IMR-90 (cell line): ENCODE measurements around the gene LCMT2. TPM values are rescaled to one million over a fixed set of nuclear protein-coding genes. Genes with fewer than 3 reads are reported as not detected.

ENCODE experiments used
- ATAC-seq: fragments of 200-7000 bp; cut with Tn5 transposase; 2 replicates; pipeline ENCODE4 v1.9.1; 2020; ENCODE audit warnings: low read depth, mild to moderate bottlenecking, moderate library complexity
- BruUV-seq: library from RNA; stranded (reverse); fragments of 400-500 nt; replicated peaks from 2 replicates; lab custom pipeline; 2021; lab: Mats Ljungman, UMichigan
- CTCF ChIA-PET: fragments of 300-600 bp; formaldehyde crosslinking; extraction: SDS; loops from one replicate; lab custom pipeline; 2021; ENCODE audit warnings: antibody characterized with exemption; lab: Yijun Ruan, JAX
- POLR2A ChIA-PET: fragments of 300-600 bp; sonication (Branson Sonifier 250); formaldehyde crosslinking; loops from one replicate; lab custom pipeline; 2022; ENCODE audit warnings: antibody characterized with exemption; ENCODE audit not compliant: unreplicated experiment; lab: Charles Lee
- DNase-seq: peaks from one replicate; pipeline ENCODE4 v3.0.0; 2013
- H2AFZ ChIP-seq: replicated peaks from 2 replicates; pipeline ENCODE3; 2013; ENCODE audit warnings: low read length, mild to moderate bottlenecking; ENCODE audit not compliant: poor library complexity
- H2AK5ac ChIP-seq: 2 replicates; pipeline ENCODE4 v1.6.1; 2013; ENCODE audit warnings: low read depth, low read length, inconsistent platforms
- H2AK9ac ChIP-seq: replicated peaks from 2 replicates; pipeline ENCODE3; 2013; ENCODE audit warnings: mild to moderate bottlenecking, low read depth, low read length, moderate library complexity; ENCODE audit not compliant: poor library complexity
- H2BK120ac ChIP-seq: 2 replicates; pipeline ENCODE4 v1.6.1; 2013; ENCODE audit warnings: low read depth, low read length, inconsistent platforms
- H2BK15ac ChIP-seq: 3 replicates; pipeline ENCODE4 v1.6.1; 2013; ENCODE audit warnings: low read depth, low read length, inconsistent platforms
- H2BK20ac ChIP-seq: 2 replicates; pipeline ENCODE4 v1.6.1; 2013; ENCODE audit warnings: low read depth, mild to moderate bottlenecking, inconsistent platforms, low read length, moderate library complexity
- H2BK5ac ChIP-seq: 2 replicates; pipeline ENCODE4 v1.6.1; 2013; ENCODE audit warnings: mild to moderate bottlenecking, low read depth, low read length, inconsistent platforms; ENCODE audit not compliant: poor library complexity, severe bottlenecking
- H3K14ac ChIP-seq: replicated peaks from 2 replicates; pipeline ENCODE4 v1.6.1; 2013; ENCODE audit warnings: low read depth, low read length, inconsistent platforms
- H3K18ac ChIP-seq: 2 replicates; pipeline ENCODE4 v1.6.1; 2013; ENCODE audit warnings: low read depth, low read length, control low read depth
- H3K23ac ChIP-seq: 2 replicates; pipeline ENCODE4 v1.6.1; 2013; ENCODE audit warnings: low read depth, low read length, inconsistent platforms
- H3K27ac ChIP-seq: 2 replicates; pipeline ENCODE4 v1.5.1; 2013; ENCODE audit warnings: mild to moderate bottlenecking, control low read depth, low read length; ENCODE audit not compliant: insufficient read depth
- H3K27me3 ChIP-seq: 2 replicates; pipeline ENCODE4 v1.6.1; 2013; ENCODE audit warnings: low read length; ENCODE audit not compliant: control insufficient read depth, insufficient read depth
- H3K36me3 ChIP-seq: 2 replicates; pipeline ENCODE4 v1.6.1; 2013; ENCODE audit warnings: low read length, mixed read lengths; ENCODE audit not compliant: control insufficient read depth, insufficient read depth
- H3K4ac ChIP-seq: 2 replicates; pipeline ENCODE4 v1.6.1; 2013; ENCODE audit warnings: low read depth, low read length, inconsistent platforms
- H3K4me1 ChIP-seq: 2 replicates; pipeline ENCODE4 v1.6.1; 2013; ENCODE audit warnings: low read length, mixed read lengths; ENCODE audit not compliant: control insufficient read depth, insufficient read depth
- H3K4me2 ChIP-seq: 2 replicates; pipeline ENCODE4 v1.6.1; 2013; ENCODE audit warnings: low read depth, mild to moderate bottlenecking, control low read depth, low read length, moderate library complexity
- H3K4me3 ChIP-seq: 2 replicates; pipeline ENCODE4 v1.5.1; 2013; ENCODE audit warnings: low read depth, mild to moderate bottlenecking, control low read depth, low read length, moderate library complexity; ENCODE audit not compliant: insufficient read depth
- H3K56ac ChIP-seq: 2 replicates; pipeline ENCODE4 v1.6.1; 2013; ENCODE audit warnings: low read length, inconsistent platforms; ENCODE audit not compliant: insufficient read depth; ENCODE audit errors: extremely low read depth
- H3K79me1 ChIP-seq, 2 experiments: 2 replicates each; pipeline ENCODE4 v1.6.1; 2013; ENCODE audit warnings: low read length in 2 of 2, inconsistent platforms in 1 of 2, low read depth in 1 of 2
- H3K9ac ChIP-seq: 2 replicates; pipeline ENCODE4 v1.6.1; 2013; ENCODE audit warnings: low read depth, low read length, control low read depth
- H3K9me1 ChIP-seq: 2 replicates; pipeline ENCODE4 v1.6.1; 2013; ENCODE audit warnings: low read length, inconsistent platforms; ENCODE audit not compliant: insufficient read depth
- H3K9me3 ChIP-seq: 2 replicates; pipeline ENCODE4 v1.6.1; 2013; ENCODE audit warnings: low read length; ENCODE audit not compliant: control insufficient read depth, insufficient read depth
- H4K20me1 ChIP-seq: 2 replicates; pipeline ENCODE4 v1.6.1; 2013; ENCODE audit warnings: low read length, inconsistent platforms; ENCODE audit not compliant: insufficient read depth
- H4K5ac ChIP-seq: 2 replicates; pipeline ENCODE4 v1.6.1; 2013; ENCODE audit warnings: mild to moderate bottlenecking, low read depth, low read length, control low read depth
- H4K8ac ChIP-seq, 2 experiments: 2 replicates each; pipeline ENCODE4 v1.6.1; 2013; ENCODE audit warnings: low read depth in 2 of 2, low read length in 2 of 2, control low read depth in 1 of 2, inconsistent platforms in 1 of 2
- H4K91ac ChIP-seq: 2 replicates; pipeline ENCODE4 v1.6.1; 2013; ENCODE audit warnings: low read depth, low read length, inconsistent platforms; ENCODE audit not compliant: insufficient read depth
- BHLHE40 ChIP-seq: fragments of 150-350 bp; IDR thresholded peaks from 2 replicates; pipeline ENCODE4 v1.6.1; 2016; ENCODE audit warnings: mild to moderate bottlenecking, low read depth, low read length
- CEBPB ChIP-seq: IDR thresholded peaks from 2 replicates; pipeline ENCODE4 v1.6.1; 2012; ENCODE audit warnings: low read depth, low read length, improper control_type of control experiment
- CHD1 ChIP-seq: IDR thresholded peaks from 2 replicates; pipeline ENCODE4 v1.6.1; 2012; ENCODE audit warnings: low read depth, low read length, improper control_type of control experiment
- ELK1 ChIP-seq: fragments of 150-350 bp; IDR thresholded peaks from 2 replicates; pipeline ENCODE4 v1.6.1; 2016; ENCODE audit warnings: low read depth, mild to moderate bottlenecking, low read length, moderate library complexity, borderline replicate concordance
- FOS ChIP-seq: fragments of 150-350 bp; IDR thresholded peaks from 2 replicates; pipeline ENCODE4 v1.6.1; 2016; ENCODE audit warnings: low read depth, low read length
- MAFK ChIP-seq: IDR thresholded peaks from 2 replicates; pipeline ENCODE4 v1.6.1; 2012; ENCODE audit warnings: low read depth, low read length, improper control_type of control experiment
- MAZ ChIP-seq: IDR thresholded peaks from 2 replicates; pipeline ENCODE4 v1.6.1; 2012; ENCODE audit warnings: low read depth, mild to moderate bottlenecking, low read length, improper control_type of control experiment, moderate library complexity, borderline replicate concordance
- MXI1 ChIP-seq: IDR thresholded peaks from 2 replicates; pipeline ENCODE4 v1.6.1; 2012; ENCODE audit warnings: low read depth, mild to moderate bottlenecking, low read length, moderate library complexity, borderline replicate concordance
- NFE2L2 ChIP-seq: fragments of 150-350 bp; IDR thresholded peaks from 2 replicates; pipeline ENCODE4 v1.6.1; 2016; ENCODE audit warnings: low read depth, mild to moderate bottlenecking, low read length
- POLR2A ChIP-seq: IDR thresholded peaks from 2 replicates; pipeline ENCODE4 v1.6.1; 2012; ENCODE audit warnings: mild to moderate bottlenecking, low read depth, low read length
- RAD21 ChIP-seq: IDR thresholded peaks from 2 replicates; pipeline ENCODE4 v1.6.1; 2012; ENCODE audit warnings: low read length, improper control_type of control experiment
- RCOR1 ChIP-seq: IDR thresholded peaks from 2 replicates; pipeline ENCODE4 v1.6.1; 2012; ENCODE audit warnings: mild to moderate bottlenecking, low read length, improper control_type of control experiment; ENCODE audit not compliant: insufficient replicate concordance
- SMC3 ChIP-seq: fragments of 150-350 bp; IDR thresholded peaks from 2 replicates; pipeline ENCODE4 v1.6.1; 2016; ENCODE audit warnings: low read depth, mild to moderate bottlenecking, antibody characterized with exemption, low read length, moderate library complexity
- USF2 ChIP-seq: fragments of 150-350 bp; IDR thresholded peaks from 2 replicates; pipeline ENCODE4 v1.6.1; 2017; ENCODE audit warnings: mild to moderate bottlenecking, antibody characterized with exemption, low read length, low read depth
- WGBS, 2 experiments: methylation state at CpG; one replicate each; pipeline versions ENCODE4 v1.1.5 to v1.1.7; 2013; ENCODE audit warnings: missing lambda C conversion rate in 2 of 2; ENCODE audit not compliant: insufficient read length in 1 of 2; ENCODE audit errors: extremely low coverage in 2 of 2; 5-methylcytosine and 5-hydroxymethylcytosine counted together
- dilution Hi-C: fragments of 300-500 bp; cut with HindIII; formaldehyde crosslinking; loops from one replicate; pipeline ENCODE4 v1.14.3; 2018; ENCODE audit warnings: low sequenced_read_pairs; ENCODE audit not compliant: unreplicated experiment
- in situ Hi-C: fragments of 300-500 bp; cut with MboI; formaldehyde crosslinking; loops from 3 replicates; pipeline ENCODE4 v1.14.3; 2019; ENCODE audit warnings: low sequenced_read_pairs, inconsistent platforms, mixed read lengths
- intact Hi-C: fragments of 100-400 bp; cut with micrococcal nuclease; formaldehyde crosslinking; loops from 2 replicates; pipeline ENCODE4 v1.10.0; 2022
- polyA plus RNA-seq, 3 experiments: library from polyadenylated mRNA; depleted of rRNA; stranded (reverse); fragments of >200 nt; gene quantifications; 2 replicates each; pipeline ENCODE4 v1.2.3, GENCODE V29; 2012; ENCODE audit warnings: low replicate concordance in 1 of 3
- total RNA-seq: library from RNA; depleted of rRNA; stranded (reverse); fragments of >200 nt; gene quantifications from 2 replicates; pipeline ENCODE4 v1.2.3, GENCODE V29; 2012
- TF ChIP-seq, protein P1 (sequence below): conservative IDR thresholded peaks from 2 replicates; pipeline ENCODE4 v1.5.1; 2012; ENCODE audit warnings: mild to moderate bottlenecking, low read depth, low read length, improper control_type of control experiment

Gene LCMT2
- total and polyA plus RNA-seq, 2 of the 4 experiments (the other 2 are of a cell fraction), result 5.8 to 12.2 TPM

DNA sequence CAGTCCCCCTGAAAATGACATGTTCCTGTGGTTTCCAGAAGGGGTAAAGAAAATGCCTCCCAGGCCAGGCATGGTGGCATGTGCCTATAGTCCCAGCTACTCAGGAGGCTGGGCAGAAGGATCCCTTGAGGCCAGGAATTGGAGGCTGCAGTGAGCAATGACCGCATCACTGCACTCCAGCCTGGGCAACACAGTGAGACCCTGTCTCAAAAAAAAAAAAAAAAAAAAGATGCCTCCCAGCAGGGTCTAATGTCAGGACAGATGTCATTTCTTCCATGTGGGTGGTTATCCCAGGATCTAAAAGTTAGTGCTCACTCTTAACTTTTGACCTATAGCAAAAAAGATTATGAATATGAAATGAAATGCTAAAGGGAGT lies 13.4 kb downstream of the LCMT2 start:
- Histone ChIP-seq H4K20me1 (no peaks in the 10 kb centered on the region), H3K4me1 (peaks cover 2% of the 10 kb centered on the region; the same call in 1 of the 2 replicates), H3K56ac (no peak overlapping the region), H2BK20ac (no peak overlapping the region), H3K4me2 (no peak overlapping the region), H3K36me3 (no peaks in the 10 kb centered on the region), H4K5ac (no peak overlapping the region), H2AK9ac (no peak overlapping the region), H3K23ac (no peak overlapping the region), H3K9me3 (no peaks in the 10 kb centered on the region; the same call in 1 of the 2 replicates), H2AFZ (no peak overlapping the region), H4K8ac (no peak overlapping the region), H3K14ac (no peak overlapping the region), H2AK5ac (no peak overlapping the region), H3K4ac (no peak overlapping the region), H3K9ac (no peak overlapping the region), H4K91ac (no peak overlapping the region), H3K18ac (no peak overlapping the region), H3K4me3 (no peak overlapping the region), H3K27ac (no peak overlapping the region), H3K9me1 (no peaks in the 10 kb centered on the region; the same call in 1 of the 2 replicates), H3K27me3 (peaks cover 34% of the 10 kb centered on the region), H2BK120ac (no peak overlapping the region), H2BK15ac (no peak overlapping the region), H2BK5ac (no peak overlapping the region), H3K79me1 (no peaks in the 10 kb centered on the region)
- no TSS peak for BruUV-seq
- no peak for DNase-seq
- in situ Hi-C loops (no loop called here), intact Hi-C loops (no loop called here), dilution Hi-C loops (no loop called here)
- ATAC-seq, result no peak
- WGBS, 2 experiments, result no CpG with 5 or more reads among the region's 1 CpG
- POLR2A ChIA-PET, result no interaction called here
- TF ChIP-seq FOS, result no peak
- TF ChIP-seq, protein P1, sequence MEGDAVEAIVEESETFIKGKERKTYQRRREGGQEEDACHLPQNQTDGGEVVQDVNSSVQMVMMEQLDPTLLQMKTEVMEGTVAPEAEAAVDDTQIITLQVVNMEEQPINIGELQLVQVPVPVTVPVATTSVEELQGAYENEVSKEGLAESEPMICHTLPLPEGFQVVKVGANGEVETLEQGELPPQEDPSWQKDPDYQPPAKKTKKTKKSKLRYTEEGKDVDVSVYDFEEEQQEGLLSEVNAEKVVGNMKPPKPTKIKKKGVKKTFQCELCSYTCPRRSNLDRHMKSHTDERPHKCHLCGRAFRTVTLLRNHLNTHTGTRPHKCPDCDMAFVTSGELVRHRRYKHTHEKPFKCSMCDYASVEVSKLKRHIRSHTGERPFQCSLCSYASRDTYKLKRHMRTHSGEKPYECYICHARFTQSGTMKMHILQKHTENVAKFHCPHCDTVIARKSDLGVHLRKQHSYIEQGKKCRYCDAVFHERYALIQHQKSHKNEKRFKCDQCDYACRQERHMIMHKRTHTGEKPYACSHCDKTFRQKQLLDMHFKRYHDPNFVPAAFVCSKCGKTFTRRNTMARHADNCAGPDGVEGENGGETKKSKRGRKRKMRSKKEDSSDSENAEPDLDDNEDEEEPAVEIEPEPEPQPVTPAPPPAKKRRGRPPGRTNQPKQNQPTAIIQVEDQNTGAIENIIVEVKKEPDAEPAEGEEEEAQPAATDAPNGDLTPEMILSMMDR, result no peak
- TF ChIP-seq SMC3, result no peak
- no peak for TF ChIP-seq MAZ
- TF ChIP-seq CHD1, result no peak
- TF ChIP-seq MXI1, result no peak
- TF ChIP-seq BHLHE40, result no peak
- no peak for TF ChIP-seq RAD21
- no peak for TF ChIP-seq MAFK
- no peak for TF ChIP-seq CEBPB
- no peak for TF ChIP-seq NFE2L2
- TF ChIP-seq USF2, result no peak
- TF ChIP-seq RCOR1, result no peak
- no peak for TF ChIP-seq ELK1
- no peak for TF ChIP-seq POLR2A
- CTCF ChIA-PET, result no interaction called here
